ENCODE measurements around the gene CCDC9.
"Not testable (repeated sequence)": the region's sequence is repeated elsewhere in the genome, so short reads cannot be mapped to it uniquely, and the experiment has no call there.

CCDC9 gene

DNA sequence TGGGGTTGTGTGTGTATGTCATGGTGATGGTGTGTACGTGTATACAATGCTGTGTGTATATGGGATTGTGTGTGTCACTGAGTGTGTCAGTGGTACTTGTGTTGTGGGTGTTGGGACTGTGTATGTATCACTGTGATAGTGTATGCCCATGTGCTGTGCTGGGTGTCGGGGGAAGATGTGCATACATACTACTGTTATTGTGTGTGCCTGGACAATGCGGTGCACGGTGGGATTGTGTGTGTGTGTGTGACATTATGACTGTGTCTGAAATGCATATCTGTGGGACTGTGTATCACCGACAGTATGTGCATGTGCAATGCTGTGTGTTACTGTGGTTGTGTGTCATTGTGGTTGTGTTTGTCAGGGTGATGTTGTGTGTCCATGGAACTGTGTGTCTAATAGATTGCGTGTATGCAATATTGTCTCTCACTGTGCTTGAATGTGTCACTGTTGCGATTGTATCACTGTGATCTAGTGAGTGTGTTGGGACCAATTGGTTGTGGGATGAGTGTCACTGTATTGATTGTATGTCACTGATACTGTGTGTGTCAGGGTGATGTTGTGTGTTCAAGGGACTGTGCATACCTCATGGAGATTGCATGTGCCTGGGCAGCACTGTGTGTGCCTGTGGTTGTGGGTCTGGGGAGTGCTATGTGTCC, 14.3 kb upstream of the CCDC9 start:
- H3K4me3 ChIP-seq (ENCODE audit: low read length) = no peak overlapping the region
- TF ChIP-seq ZNF274 (IDR thresholded peaks at IDR 0.05; ENCODE audit: low read depth, low read length) = no peak

DNA sequence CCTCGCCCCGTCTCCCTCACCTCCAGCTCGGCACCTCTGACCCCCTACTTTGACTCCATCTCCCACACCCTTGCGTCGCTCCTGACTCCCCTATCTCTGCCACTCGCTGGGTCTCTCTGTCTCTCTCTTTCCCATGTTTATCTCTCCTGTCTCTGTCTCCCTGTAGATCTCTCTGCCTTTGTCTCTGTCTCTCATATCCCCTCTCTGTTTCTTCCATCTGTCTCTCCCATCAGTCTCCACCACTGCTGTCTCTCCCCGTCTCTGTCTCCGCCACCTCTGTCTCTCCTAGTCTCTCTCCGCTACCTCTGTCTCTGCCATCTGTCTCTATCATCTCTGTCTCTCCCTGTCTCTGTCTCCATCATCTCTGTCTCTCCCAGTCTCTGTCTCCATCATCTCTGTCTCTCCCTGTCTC, 13.0 kb upstream of the CCDC9 start:
- peak overlapping the region; percentile 45; the same call in 1 of the 2 replicates for H3K4me3 ChIP-seq (ENCODE audit: low read length)
- TF ChIP-seq ZNF274 (IDR thresholded peaks at IDR 0.05; ENCODE audit: low read depth, low read length) = no peak

DNA sequence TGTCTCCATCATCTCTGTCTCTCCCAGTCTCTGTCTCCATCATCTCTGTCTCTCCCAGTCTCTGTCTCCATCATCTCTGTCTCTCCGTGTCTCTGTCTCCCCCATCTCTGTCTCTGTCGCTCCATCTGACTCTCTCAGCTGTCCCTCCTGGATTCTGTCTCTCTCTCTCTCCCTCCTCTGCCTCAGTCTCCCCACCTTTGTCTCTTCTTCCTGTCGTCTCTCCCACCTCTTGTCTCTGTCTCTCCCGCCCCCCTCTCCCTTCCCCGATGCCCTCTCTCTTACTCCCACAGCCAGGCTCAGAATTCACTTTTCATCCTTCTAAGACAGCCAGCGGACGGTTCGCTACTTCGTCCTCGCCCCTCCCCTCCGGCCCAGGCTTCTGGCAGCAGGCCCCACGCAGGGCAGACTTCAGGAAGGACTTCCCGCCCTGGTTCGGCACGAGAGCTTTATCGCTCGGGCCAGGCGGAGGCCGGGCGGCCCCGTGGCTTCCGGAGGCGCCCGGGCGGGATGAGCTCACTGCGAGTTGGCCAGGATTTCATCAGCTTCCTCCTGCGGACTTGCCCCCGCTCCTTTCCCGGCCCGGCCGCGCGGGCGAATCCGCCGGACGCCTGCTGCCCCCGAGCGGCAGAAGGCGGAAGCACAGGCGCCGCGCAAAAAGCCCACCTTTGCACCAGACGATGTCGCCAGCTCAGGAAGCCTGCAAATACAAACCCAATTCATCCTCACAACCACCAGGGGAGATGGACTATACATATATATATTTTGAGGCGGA, 12.4 kb upstream of the CCDC9 start:
- H3K4me3 ChIP-seq (ENCODE audit: low read length) = peak overlapping the region; percentile 45; the same call in 1 of the 2 replicates
- no peak for TF ChIP-seq ZNF274 (IDR thresholded peaks at IDR 0.05; ENCODE audit: low read depth, low read length)

DNA sequence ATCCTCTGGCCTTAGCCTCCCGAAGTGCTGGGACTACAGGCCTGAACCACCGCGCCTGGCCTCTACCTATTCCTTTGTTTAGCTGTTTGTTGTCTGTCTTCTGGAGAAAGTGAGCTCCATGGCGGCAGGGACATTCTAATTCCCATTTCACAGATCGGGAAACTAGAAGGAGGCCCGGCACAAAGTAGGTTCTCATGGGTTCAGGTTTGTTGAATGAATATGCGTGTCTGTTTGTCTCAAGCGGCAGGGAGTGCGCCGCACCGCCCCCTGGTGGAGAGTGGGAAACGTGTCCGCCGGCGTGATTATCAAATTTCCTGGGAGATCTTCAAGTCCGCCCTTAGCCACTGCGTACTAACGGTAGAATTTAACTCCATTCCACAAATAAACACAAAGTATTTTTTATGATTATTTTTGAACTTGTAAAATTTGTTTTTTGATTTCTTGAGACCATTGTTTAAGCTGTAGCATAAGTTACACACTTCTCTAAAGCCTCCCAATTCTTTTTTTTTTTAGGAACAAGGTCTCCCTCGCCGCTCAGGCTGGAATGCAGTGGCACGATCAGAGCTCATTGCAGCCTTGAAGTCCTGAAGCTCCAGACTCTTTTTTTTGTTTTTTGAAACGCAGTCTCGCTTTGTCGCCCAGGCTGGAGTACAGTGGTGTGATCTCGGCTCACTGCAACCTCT, 8.9 kb upstream of the CCDC9 start:
- no peak overlapping the region for H3K4me3 ChIP-seq (ENCODE audit: low read length)
- no peak for TF ChIP-seq ZNF274 (IDR thresholded peaks at IDR 0.05; ENCODE audit: low read depth, low read length)

DNA sequence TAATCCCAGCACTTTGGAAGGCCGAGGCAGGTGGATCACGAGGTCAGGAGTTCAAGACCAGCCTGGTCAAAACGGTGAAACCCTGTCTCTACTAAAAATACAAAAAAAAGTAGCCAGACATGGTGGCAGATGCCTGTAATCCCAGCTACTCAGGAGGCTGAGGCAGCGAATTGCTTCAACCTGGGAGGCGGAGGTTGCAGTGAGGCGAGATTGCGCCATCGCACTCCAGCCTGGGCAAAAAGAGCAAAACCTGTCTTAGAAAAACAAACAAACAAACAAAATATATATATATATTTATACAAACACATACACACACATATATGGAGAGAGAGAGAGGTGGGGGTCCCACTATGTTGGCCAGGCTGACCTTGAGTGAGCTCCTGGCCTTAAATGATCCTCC, 3.3 kb upstream of the CCDC9 start:
- H3K4me3 ChIP-seq (ENCODE audit: low read length) = not testable (repeated sequence)

DNA sequence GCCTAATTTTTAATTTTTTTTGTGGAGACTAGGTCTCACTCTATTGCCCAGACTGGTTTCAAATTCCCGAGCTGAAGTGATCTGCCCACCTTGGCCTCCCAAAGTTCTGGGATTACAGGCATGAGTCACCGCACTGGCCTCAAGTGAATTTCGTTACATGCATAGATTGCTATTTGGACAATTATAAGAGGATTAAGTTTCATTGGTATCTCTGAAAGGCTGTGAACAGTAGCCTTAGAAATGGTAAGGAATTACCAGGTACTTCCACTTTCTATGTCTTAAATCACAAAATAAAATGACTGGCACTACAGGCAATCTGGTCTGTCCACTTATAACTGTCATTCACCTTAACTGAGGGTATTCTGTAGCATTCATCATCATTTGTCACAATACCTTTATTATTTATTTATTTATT, 2.9 kb upstream of the CCDC9 start:
- TF ChIP-seq ZNF274 (IDR thresholded peaks at IDR 0.05; ENCODE audit: low read depth, low read length) = no peak
- H3K4me3 ChIP-seq (ENCODE audit: low read length) = no peak overlapping the region

DNA sequence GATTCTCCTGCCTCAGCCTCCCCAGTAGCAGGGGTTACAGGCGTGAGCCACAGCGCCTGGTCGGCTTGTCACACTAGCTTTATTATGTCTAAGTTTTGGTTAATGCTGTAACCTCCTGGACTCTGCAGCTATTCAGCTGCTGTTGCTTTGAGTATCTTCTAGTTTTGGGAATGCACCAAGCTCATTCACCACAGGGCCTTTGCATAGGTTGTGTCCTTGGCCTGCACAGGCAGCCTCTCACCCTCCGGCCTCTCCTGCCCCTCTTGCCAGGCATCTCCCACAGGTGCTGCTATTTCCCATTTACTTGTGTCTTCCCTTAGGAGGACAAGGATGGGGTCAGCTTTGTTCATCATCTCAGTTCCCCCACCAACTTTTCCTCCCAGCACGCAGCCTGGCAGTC, 2.4 kb upstream of the CCDC9 start:
- no peak overlapping the region for H3K4me3 ChIP-seq (ENCODE audit: low read length)
- no peak for TF ChIP-seq ZNF274 (IDR thresholded peaks at IDR 0.05; ENCODE audit: low read depth, low read length)

DNA sequence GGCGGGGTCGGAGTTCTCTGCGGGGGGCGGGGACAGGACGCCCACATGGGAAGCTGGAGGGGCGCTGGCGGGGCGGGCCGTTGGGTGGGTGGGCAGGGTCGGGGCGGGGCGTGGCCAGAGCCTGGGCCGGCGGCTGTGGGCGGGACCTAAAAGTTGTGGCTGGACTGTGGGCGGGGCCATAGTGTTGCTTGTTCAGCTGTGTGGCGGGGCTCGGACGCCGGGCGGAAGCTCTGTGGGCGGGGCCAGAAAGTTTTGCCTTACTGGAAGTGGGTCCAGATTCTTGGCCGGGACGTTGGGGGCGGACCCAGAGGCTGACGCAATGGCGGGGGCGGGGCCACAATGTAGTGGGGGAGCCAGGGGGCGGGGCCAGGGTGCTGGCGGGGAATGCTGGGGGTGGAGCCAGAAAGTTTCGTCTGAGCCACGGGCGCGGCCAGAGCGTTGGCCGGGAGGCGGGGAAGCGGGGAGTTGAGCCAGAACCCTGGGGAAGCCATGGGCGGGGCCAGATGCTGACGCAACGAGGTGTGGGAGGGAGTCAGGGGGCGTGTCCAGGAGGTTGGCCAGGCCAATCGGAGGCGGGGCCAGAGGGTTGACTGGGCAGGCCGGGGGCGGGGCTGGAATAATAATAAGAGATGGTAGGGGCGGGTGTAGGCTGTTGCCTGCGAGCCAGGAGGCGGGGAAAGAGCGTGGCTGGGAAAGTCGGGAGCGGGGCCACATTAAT, 527 bp downstream of the CCDC9 start:
- TF ChIP-seq ZNF274 (IDR thresholded peaks at IDR 0.05; ENCODE audit: low read depth, low read length) = no peak
- H3K4me3 ChIP-seq (ENCODE audit: low read length) = peak overlapping the region; percentile 69; the same call in 1 of the 2 replicates

DNA sequence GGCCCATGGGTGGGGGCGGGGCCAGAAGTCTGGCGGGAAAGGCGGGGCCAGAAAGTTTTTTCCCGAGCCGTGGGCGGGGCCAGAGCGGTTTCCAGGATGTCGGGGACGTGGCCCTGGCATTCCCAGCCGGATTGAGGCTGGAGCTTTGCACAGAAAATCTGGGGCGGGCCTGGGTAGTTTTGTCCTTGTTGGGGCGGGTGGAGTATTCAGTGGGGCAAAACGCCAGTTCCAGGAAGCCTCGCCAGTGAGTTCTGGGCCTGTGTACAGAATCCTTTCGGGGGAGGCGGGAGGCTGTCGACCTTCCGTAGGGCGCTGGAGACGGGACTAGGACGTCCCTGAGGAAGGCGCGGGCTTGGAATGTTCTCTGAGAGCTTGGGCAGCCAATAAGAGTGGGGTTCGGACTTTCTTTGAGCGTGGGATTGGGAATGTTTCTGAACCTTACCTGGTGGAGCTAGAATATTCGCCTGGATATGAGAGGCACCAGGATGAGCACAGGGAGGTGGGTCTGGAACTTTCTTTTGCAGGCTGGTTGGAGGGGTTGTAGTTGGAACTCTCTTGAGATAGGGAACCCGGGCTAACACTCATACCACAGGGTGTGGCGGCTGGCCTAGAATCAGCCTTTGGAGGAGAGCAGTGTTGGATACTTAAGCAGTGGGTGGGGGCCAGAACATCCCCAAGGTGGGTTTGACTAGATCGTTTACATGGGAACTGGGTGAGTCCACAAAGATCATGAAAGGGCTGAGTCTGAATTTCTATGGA, 1.3 kb downstream of the CCDC9 start:
- no peak for TF ChIP-seq ZNF274 (IDR thresholded peaks at IDR 0.05; ENCODE audit: low read depth, low read length)
- peak overlapping the region; percentile 62 for H3K4me3 ChIP-seq (ENCODE audit: low read length)

DNA sequence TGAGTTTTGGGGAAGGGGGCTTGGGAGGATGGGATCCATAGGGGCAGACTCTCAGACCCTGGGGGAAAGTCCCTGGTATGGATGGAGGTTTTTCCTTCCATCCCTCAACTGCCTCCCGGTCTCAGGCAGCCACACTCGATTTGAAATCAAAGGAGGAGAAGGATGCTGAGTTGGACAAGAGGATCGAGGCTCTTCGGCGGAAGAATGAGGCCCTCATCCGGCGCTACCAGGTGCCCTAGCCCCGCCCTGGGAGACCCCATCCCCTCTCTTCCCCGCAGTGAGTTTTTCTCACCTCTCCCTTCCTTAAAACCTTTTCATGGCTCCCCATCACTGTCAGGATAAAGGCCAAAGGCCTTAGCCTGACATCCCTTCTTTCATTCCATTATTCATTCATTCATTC, 2.1 kb downstream of the CCDC9 start:
- no peak for TF ChIP-seq ZNF274 (IDR thresholded peaks at IDR 0.05; ENCODE audit: low read depth, low read length)
- no peak overlapping the region; the same call in 1 of the 2 replicates for H3K4me3 ChIP-seq (ENCODE audit: low read length)

DNA sequence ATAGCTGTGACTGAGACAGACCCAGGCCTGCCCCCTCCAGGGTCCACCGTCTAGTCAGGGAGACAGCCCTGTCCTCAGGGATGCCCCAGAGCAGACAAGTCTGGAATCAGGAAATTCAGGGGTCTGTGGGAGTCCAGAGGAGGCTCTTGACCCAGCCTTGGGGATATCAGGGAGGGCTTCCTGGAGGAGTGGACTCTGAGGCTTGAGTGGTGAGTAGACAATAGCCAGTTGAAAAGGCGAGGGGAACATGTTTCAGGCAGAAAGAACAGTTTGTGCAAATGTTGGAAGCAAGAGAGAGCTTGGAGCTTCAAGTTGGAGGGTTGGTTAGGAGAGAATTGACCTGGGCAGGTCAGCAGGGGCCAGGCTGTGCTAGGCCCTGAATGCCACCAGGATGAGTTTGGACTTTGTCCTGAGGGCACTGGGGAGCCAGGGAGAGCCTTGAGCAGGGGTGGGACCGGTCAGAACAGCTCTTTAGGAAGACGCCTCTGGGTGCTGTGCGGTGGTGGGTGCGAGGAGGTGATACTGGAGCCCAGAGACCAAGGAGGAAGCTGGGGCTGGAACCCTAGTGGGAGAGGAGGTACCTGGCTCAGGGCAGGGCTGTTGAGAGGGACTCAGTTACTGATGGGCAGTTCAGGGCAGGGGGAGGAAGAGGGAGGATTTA, 2.7 kb downstream of the CCDC9 start:
- TF ChIP-seq ZNF274 (IDR thresholded peaks at IDR 0.05; ENCODE audit: low read depth, low read length) = no peak
- H3K4me3 ChIP-seq (ENCODE audit: low read length) = no peak overlapping the region

DNA sequence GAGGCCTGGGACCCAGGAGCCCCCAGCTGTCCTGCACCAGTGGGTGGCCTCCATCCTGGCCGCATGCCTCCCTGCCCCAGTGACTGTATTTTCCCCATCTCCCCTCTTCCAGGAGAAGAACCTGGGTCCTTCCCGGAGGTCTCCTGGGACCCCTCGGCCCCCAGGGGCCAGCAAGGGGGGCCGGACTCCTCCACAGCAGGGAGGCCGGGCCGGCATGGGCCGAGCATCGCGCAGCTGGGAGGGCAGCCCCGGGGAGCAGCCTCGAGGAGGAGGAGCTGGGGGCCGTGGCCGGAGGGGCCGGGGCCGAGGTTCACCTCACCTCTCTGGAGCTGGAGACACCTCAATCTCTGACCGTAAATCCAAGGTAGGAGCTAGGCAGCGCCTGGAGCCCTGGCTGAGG, 4.2 kb downstream of the CCDC9 start:
- TF ChIP-seq ZNF274 (IDR thresholded peaks at IDR 0.05; ENCODE audit: low read depth, low read length) = no peak
- no peak overlapping the region for H3K4me3 ChIP-seq (ENCODE audit: low read length)

DNA sequence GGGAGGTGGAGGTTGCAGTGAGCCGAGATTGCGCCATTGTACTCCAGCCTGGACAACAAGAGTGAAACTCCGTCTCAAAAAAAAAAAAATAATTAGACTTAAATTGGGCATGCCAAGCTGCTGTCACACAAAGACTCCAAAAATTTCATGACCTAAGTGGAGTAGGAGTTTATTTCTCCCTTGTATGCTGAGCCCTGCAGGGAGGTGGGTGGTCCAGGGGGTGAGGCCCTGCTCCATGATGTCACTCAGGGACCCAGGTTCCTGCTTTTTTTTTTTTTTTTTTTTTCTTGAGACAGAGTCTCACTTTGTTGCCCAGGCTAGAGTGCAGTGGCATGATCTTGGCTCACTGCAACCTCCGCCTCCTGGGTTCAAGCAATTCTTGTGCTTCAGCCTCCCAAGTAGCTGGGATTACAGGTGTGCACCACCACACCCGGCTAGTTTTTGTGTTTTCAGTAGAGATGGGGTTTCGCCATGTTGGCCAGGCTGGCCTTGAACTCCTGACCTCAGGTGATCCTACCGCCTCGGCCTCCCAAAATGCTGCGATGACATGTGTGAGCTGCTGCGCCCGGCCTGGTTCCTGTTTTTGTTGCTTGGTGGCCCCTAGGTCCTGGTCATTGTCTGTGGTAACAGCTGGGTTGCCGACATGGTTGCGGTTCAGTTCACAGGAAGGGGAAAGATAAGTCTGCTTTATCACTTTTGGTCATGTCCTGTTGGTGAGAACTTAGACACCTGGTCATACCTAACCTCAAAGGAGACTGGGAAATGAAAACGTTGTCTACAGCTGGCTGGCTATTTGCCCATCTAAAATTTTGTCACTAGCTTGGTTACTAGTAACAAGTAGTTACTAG, 5.8 kb downstream of the CCDC9 start:
- H3K4me3 ChIP-seq (ENCODE audit: low read length) = not testable (repeated sequence)

All from GM08714 (cell line).